ENCODE measurements around the gene ANTKMT.

ANTKMT gene

GRCh38 chr16:739560-740458, 18.9 kb downstream of the ANTKMT start:
- H3K9ac ChIP-seq (ENCODE audit: low read length) = peak overlapping the region; percentile 82
- H3K27me3 ChIP-seq (ENCODE audit: low read depth, low read length) = no peaks in the 10 kb centered on the region
- no peak overlapping the region for H2AFZ ChIP-seq (ENCODE audit: low read depth, low read length)
- peaks cover 30% of the 10 kb centered on the region for H3K4me1 ChIP-seq (ENCODE audit: low read length)
- peak overlapping the region; percentile 93 for H3K4me2 ChIP-seq (ENCODE audit: low read length)
- H3K27ac ChIP-seq (ENCODE audit: low read length) = no peak overlapping the region
- no peaks in the 10 kb centered on the region for H3K9me3 ChIP-seq (ENCODE audit: insufficient read depth, low read length)
- H3K36me3 ChIP-seq (replicated peaks; ENCODE audit: low read depth, low read length) = peaks cover 11% of the 10 kb centered on the region
- H4K20me1 ChIP-seq (ENCODE audit: insufficient read depth, low read length) = no peaks in the 10 kb centered on the region
- H3K4me3 ChIP-seq (ENCODE audit: low read length) = peak overlapping the region; percentile 80
- peaks cover 8% of the 10 kb centered on the region; the same call in 1 of the 2 replicates for H3K79me2 ChIP-seq (ENCODE audit: low read length)
- TF ChIP-seq, protein P1, sequence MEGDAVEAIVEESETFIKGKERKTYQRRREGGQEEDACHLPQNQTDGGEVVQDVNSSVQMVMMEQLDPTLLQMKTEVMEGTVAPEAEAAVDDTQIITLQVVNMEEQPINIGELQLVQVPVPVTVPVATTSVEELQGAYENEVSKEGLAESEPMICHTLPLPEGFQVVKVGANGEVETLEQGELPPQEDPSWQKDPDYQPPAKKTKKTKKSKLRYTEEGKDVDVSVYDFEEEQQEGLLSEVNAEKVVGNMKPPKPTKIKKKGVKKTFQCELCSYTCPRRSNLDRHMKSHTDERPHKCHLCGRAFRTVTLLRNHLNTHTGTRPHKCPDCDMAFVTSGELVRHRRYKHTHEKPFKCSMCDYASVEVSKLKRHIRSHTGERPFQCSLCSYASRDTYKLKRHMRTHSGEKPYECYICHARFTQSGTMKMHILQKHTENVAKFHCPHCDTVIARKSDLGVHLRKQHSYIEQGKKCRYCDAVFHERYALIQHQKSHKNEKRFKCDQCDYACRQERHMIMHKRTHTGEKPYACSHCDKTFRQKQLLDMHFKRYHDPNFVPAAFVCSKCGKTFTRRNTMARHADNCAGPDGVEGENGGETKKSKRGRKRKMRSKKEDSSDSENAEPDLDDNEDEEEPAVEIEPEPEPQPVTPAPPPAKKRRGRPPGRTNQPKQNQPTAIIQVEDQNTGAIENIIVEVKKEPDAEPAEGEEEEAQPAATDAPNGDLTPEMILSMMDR (IDR thresholded peaks at IDR 0.05; ENCODE audit: low read depth, low read length) = no peak
- TF ChIP-seq EZH2phosphoT487 (IDR thresholded peaks at IDR 0.05; ENCODE audit: low read depth) = no peak

GRCh38 chr16:740459-740763, 19.5 kb downstream of the ANTKMT start:
- H2AFZ ChIP-seq (ENCODE audit: low read depth, low read length) = 0 out of 2 replicates have a peak overlapping the region, but pooled peaks have one; percentile 9
- H3K27ac ChIP-seq (ENCODE audit: low read length) = peak overlapping the region; percentile 15; the same call in 1 of the 2 replicates
- no peak for TF ChIP-seq EZH2phosphoT487 (IDR thresholded peaks at IDR 0.05; ENCODE audit: low read depth)
- TF ChIP-seq, protein P1 (IDR thresholded peaks at IDR 0.05; ENCODE audit: low read depth, low read length) = no peak

DNA sequence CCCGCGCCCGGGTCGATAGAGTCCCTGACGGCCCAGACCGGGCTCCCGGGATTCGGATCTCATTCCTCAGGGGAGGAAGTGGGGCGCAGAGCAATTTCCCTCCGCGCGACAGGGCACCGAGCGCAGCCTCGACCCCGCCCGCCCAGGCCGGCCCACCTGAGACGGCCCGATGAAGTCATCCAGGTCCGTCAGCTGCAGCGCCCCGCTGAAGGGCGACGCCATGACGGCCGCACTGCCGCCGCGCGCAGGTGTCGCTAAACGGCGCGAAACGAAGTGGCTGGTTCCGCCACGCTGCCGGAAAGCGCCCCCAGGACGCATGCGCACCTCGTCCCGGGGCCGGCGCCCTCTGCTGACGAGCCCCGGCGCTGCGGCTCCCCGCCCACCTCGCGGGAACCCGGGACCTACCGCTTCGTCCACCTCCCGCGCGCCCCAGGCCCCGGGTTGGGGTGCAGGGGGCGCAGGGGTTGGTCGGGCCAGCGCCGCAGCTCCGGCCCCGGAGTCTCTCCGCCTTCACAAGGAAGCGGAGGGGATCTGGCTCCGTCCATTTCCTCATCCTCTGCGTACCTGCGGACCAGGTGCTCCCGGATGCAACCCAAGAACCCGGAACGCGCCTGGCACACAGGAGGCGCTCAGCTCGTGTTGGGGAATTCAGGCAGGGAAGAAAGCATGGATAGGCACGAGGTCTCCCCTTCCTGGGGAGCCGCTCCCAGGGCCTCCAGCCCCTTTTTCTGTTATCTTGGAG, 20.0 kb downstream of the ANTKMT start, which contains the start of gene CIAO3:
CIAO3 (minus strand) TSS at position 234 of the 742 bp plus-strand sequence; CDS start at position 222, 12 bp downstream.
- peak within 1 kb of the TSS; percentile 15; the same call in 1 of the 2 replicates for H3K27ac ChIP-seq (ENCODE audit: low read length)
- peaks cover 27% of the 10 kb centered on the region for H3K4me1 ChIP-seq (ENCODE audit: low read length)

More at GRCh38 chr16:740459-740763, 19.5 kb downstream of the ANTKMT start:
- Histone ChIP-seq H3K79me2 (ENCODE audit: low read length) (peaks cover 8% of the 10 kb centered on the region; the same call in 1 of the 2 replicates), H3K4me2 (ENCODE audit: low read length) (peak overlapping the region; percentile 93), H4K20me1 (ENCODE audit: insufficient read depth, low read length) (no peaks in the 10 kb centered on the region), H3K9me3 (ENCODE audit: insufficient read depth, low read length) (no peaks in the 10 kb centered on the region), H3K9ac (ENCODE audit: low read length) (peak overlapping the region; percentile 82), H3K4me1 (ENCODE audit: low read length) (peaks cover 27% of the 10 kb centered on the region), H3K4me3 (ENCODE audit: low read length) (peak overlapping the region; percentile 80), H3K36me3 (replicated peaks; ENCODE audit: low read depth, low read length) (peaks cover 8% of the 10 kb centered on the region), H3K27me3 (ENCODE audit: low read depth, low read length) (no peaks in the 10 kb centered on the region)

More for the DNA sequence above, 20.0 kb downstream of the ANTKMT start, which contains the start of gene CIAO3:
- Histone ChIP-seq H3K79me2 (ENCODE audit: low read length) (peaks cover 8% of the 10 kb centered on the region; the same call in 1 of the 2 replicates), H4K20me1 (ENCODE audit: insufficient read depth, low read length) (no peaks in the 10 kb centered on the region), H2AFZ (ENCODE audit: low read depth, low read length) (peak within 1 kb of the TSS; percentile 82), H3K9me3 (ENCODE audit: insufficient read depth, low read length) (no peaks in the 10 kb centered on the region), H3K36me3 (replicated peaks; ENCODE audit: low read depth, low read length) (peaks cover 6% of the 10 kb centered on the region), H3K9ac (ENCODE audit: low read length) (peak within 1 kb of the TSS; percentile 82), H3K4me3 (ENCODE audit: low read length) (peak within 1 kb of the TSS; percentile 80), H3K4me2 (ENCODE audit: low read length) (peak within 1 kb of the TSS; percentile 95), H3K27me3 (ENCODE audit: low read depth, low read length) (no peaks in the 10 kb centered on the region)
- TF ChIP-seq, protein P1 (IDR thresholded peaks at IDR 0.05; ENCODE audit: low read depth, low read length) = peak; percentile 75
- no peak for TF ChIP-seq EZH2phosphoT487 (IDR thresholded peaks at IDR 0.05; ENCODE audit: low read depth)

All from OCI-LY3 (cell line).